ENCODE data around the gene IFNA21.
"Not testable (repeated sequence)": the region's sequence is repeated elsewhere in the genome, so short reads cannot be mapped to it uniquely, and the experiment has no call there.

IFNA21 gene

DNA sequence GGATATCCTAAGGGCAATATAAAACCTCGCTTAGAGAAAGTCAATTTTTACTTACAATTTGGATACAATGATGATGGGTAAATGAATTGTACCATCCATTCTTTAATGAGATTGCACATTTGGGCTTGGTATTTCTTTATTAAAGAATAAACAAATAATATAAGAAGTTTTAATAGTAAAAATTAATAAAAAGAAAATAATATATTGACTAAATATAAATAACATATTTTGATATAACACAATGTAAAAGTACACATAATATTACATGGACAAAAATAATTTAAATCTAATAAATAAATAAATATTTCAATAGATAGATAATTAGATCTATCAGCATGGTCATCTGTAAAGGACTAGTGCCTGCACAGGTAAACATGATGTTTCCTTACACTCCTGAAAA is 944 bp downstream of the IFNA21 start:
- Mint-ChIP-seq H3K27ac (no peak overlapping the region), H3K4me1 (peaks cover 7% of the 10 kb centered on the region), H3K4me3 (no peak overlapping the region), H3K27me3 (no peaks in the 10 kb centered on the region), H3K9me3 (no peaks in the 10 kb centered on the region)
- ATAC-seq (no peak), DNase-seq (no peak)

DNA sequence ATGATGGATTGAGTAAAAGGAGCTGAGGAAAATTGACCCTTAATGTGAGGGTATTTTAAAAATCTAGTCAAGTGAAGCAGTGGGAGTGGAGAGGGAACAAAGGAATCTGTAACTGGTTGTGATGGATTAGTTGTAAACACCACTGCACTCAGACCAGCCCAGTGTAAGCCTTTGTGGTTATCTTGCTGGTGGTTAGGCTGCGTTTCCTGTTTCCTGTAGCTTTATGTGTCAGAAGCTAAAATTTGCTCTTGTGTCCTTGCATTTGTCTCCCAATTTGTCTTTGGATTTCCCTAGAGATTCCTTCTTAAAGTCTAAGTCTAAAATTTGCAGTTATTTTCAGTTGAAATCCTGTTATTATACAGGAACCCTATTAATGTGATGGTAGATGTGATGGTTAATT is 6.3 kb downstream of the IFNA21 start:
- peak overlapping the region in 1 of 2 donors; percentile 38 for H3K4me3 Mint-ChIP-seq
- no peaks in the 10 kb centered on the region for H3K27me3 Mint-ChIP-seq
- H3K9me3 Mint-ChIP-seq: peaks cover 0 to 10% of the 10 kb centered on the region in 2 donors
- no peak overlapping the region for H3K27ac Mint-ChIP-seq
- peaks cover 15% of the 10 kb centered on the region for H3K4me1 Mint-ChIP-seq
- ATAC-seq (peak; percentile 89), DNase-seq (peak in 1 of 2 donors; percentile 29)

DNA sequence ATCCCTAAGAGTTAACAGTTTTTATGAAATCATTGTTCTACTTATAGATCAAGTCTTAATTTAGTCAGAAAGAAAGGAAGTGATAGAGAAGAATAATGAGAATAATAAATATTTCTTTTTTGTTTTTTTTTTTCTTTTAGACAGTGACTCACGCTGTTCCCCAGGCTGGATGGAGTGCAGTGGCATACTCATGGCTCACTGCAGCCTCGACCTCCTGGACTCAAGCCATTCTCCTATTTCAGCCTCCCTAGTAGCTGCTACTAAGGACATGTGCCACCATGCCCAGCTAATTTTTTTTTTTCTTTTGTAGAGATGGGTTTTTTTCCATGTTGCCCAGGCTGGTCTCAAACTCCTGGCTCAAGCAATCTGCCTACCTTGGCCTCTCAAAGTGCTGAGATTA is 11.0 kb downstream of the IFNA21 start:
- no peak overlapping the region for H3K4me3 Mint-ChIP-seq
- no peak overlapping the region for H3K27ac Mint-ChIP-seq
- H3K4me1 Mint-ChIP-seq: peaks cover 15% of the 10 kb centered on the region
- DNase-seq (no peak), ATAC-seq (no peak)
- H3K9me3 Mint-ChIP-seq: peaks cover 0 to 10% of the 10 kb centered on the region in 2 donors
- H3K27me3 Mint-ChIP-seq: no peaks in the 10 kb centered on the region

DNA sequence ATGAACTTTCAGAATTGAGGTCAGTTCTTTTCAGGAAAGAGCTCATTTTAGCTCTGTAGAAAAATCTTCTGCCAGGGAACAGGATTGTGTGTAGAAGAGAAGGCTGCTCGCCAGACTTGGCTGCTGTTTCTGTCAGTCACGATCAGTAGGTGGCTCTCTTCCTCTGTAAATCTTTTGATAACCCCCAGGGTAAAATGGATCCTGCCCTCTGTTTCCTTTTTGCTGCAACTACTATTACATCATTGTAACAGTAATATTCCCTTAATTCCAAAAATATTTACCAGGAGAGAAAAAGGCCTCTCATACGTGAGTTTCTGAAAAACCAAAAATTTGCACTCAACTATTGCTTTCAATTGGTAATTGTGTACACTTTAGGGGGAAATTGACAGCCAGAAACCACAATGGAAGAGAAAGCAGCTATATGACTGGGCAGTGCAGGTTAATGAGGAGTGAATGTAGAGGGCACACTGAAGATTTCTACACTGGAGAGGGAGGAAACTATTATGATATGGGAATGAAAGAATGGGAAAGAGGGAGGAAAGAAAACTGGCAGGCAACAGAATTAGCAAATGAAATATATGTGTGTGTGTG is 12.3 kb downstream of the IFNA21 start:
- ATAC-seq: peak; percentile 78
- Mint-ChIP-seq H3K27ac (no peak overlapping the region), H3K4me1 (peaks cover 8% of the 10 kb centered on the region), H3K27me3 (no peaks in the 10 kb centered on the region), H3K9me3 (peaks cover 2 to 10% of the 10 kb centered on the region in 2 donors), H3K4me3 (peak overlapping the region in 1 of 2 donors; percentile 45)
- DNase-seq: no peak

DNA sequence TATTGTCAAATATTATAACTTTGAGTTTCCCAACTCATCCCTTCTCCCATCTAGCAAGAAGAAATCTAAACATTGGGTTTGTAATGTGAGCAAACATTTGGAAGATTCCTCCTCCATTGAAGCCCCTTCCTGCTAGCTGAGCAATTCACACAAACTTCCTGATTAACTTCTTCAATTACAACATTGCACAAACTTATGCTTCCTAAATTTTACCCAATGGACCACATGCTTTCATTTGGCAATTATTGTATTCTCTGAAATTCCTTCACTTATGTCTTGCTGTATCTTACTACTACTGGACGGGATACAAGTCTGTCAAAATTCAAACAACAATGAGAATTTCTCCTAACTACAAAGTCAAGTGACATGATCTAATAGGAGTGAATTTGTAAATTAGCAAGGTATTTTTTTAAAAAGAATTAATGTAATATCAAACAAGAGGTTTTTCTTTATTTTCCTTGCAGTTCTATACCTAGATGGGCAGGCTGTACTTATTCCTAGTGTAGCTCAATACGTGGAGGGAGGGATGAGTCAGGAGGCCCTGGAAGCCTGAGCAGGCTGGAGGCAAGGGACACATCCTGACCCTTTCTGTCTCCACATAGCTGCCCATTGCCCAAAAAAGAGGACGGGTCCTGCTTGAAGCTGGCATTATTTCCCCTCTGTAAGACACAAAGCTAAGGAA is 13.0 kb downstream of the IFNA21 start:
- Mint-ChIP-seq H3K27me3 (no peaks in the 10 kb centered on the region), H3K4me3 (no peak overlapping the region), H3K27ac (no peak overlapping the region), H3K9me3 (peaks cover 9 to 12% of the 10 kb centered on the region in 2 donors), H3K4me1 (peaks cover 8% of the 10 kb centered on the region)
- ATAC-seq: no peak
- DNase-seq: no peak

DNA sequence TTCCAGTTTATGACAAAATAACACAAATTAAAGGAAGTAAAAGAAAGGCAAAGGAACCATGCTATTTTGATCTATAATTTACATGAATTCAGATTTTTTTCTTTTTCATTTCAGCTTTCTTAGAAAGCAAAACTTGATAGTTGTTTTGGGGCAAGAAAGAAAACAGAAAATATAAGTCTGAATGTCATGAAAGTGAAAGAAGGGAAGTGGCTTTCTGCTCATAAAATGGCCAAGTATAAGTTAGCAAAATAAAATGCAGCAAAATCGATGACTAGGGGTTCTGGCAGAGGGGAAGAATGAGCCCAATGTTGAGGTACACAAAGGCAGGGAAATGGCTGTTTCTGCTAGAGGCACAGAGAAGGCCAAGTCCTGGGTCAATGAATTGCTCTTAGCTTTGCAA is 21.9 kb downstream of the IFNA21 start:
- no peaks in the 10 kb centered on the region for H3K27me3 Mint-ChIP-seq
- peak overlapping the region in 1 of 2 donors; percentile 30 for H3K27ac Mint-ChIP-seq
- peak overlapping the region; percentile 48 to 52 for H3K4me3 Mint-ChIP-seq
- peak; percentile 39 for ATAC-seq
- H3K9me3 Mint-ChIP-seq: peaks cover 25% of the 10 kb centered on the region in 2 donors
- H3K4me1 Mint-ChIP-seq: peaks cover 22% of the 10 kb centered on the region
- no peak for DNase-seq

DNA sequence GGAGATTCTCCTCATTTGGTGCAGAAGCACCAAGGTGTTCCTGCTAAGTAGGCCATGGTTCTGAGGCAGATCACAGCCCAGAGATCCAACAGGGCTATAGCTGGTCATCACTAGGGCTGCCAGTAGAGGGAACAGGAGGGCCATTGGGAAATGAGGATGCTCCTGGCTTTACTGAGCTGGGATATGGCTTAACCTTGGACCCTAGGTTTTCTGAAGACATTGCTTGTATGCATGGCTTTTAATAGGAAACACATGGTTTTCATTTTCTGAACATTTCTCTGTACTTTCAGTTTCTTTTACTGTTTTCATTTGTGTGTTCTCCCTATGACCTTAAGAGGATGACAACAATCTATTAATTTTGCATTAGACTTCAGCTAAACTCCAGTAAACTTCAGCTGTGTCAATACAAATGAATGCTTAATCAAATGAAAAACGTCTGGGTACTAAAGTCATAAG is 25.0 kb downstream of the IFNA21 start, which contains the start of gene IFNW1:
Gene IFNW1 (minus strand): TSS at position 406 of the 456 bp plus-strand sequence. CDS start 262 bp downstream, at position 144.
- H3K27me3 Mint-ChIP-seq: no peaks in the 10 kb centered on the region
- no peak within 1 kb of the TSS for H3K27ac Mint-ChIP-seq
- H3K4me1 Mint-ChIP-seq: peaks cover 22% of the 10 kb centered on the region
- no peak within 1 kb of the TSS for H3K4me3 Mint-ChIP-seq
- DNase-seq: no peak
- ATAC-seq: no peak
- H3K9me3 Mint-ChIP-seq: no peaks in the 10 kb centered on the region

DNA sequence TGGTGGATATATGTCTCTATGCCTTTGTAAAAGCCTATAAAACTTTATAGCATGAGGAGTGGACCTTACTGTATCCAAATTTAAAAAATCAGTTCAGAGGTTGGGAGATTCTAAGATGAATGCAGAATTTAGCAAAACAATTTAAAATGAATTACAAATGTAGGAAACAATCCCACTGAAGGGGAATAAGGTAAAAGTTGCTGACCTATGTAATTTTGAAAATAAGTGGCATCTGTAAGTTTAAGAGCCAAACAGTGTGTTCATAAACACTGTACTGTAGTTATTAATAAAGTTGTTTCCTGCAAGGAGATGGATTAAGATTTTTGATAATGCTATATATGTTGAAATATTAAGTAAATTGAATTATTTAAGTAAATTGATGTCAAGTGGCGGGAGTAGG is 29.4 kb downstream of the IFNA21 start:
- no peak for ATAC-seq
- peaks cover 6% of the 10 kb centered on the region for H3K27me3 Mint-ChIP-seq

DNA sequence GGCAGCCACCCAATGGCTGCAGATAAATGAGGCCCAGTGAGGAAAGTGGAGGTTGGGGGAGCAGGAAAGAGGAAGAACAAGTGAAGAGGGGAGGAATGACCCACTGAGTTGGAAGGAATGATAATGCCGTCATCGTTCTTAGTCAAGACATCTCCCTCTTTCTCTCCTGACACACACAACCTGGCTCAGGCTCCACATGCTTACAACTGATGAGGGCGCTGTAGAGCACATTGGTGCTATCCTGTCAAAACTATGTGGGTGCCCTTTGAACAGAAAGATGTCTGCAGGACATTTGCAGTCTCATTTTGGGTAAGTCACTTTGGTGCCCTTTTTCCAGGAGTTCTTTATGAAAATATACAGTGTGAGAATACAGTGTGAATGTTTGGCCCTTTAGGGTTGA is 30.7 kb downstream of the IFNA21 start:
- ATAC-seq (no peak), DNase-seq (no peak)
- Mint-ChIP-seq H3K4me3 (no peak overlapping the region), H3K27me3 (peaks cover 6% of the 10 kb centered on the region), H3K4me1 (no peaks in the 10 kb centered on the region), H3K9me3 (no peaks in the 10 kb centered on the region), H3K27ac (no peak overlapping the region)

More for the DNA sequence above, 29.4 kb downstream of the IFNA21 start:
- Mint-ChIP-seq H3K4me3 (no peak overlapping the region), H3K9me3 (no peaks in the 10 kb centered on the region), H3K27ac (no peak overlapping the region), H3K4me1 (peaks cover 8% of the 10 kb centered on the region)
- no peak for DNase-seq

DNA sequence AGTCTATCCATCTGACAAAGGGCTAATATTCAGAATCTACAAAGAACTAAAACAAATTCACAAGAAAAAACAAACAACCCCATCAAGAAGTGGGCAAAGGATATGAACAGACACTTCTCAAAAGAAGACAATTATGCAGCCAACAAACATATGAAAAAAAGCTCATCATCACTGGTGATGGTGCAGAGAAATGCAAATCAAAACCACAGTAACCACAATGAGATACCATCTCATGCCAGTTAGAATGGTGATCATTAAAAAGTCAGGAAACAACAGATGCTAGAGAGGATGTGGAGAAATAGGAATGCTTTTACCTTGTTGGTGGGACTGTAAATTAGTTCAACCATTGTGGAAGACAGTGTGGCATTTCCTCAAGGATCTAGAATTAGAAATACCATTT is 38.3 kb downstream of the IFNA21 start:
- not testable (repeated sequence) for ATAC-seq, DNase-seq, H3K4me3 Mint-ChIP-seq, H3K4me1 Mint-ChIP-seq, H3K27ac Mint-ChIP-seq
- peaks cover 16% of the 10 kb centered on the region for H3K27me3 Mint-ChIP-seq
- H3K9me3 Mint-ChIP-seq: peaks cover 7 to 16% of the 10 kb centered on the region in 2 donors

DNA sequence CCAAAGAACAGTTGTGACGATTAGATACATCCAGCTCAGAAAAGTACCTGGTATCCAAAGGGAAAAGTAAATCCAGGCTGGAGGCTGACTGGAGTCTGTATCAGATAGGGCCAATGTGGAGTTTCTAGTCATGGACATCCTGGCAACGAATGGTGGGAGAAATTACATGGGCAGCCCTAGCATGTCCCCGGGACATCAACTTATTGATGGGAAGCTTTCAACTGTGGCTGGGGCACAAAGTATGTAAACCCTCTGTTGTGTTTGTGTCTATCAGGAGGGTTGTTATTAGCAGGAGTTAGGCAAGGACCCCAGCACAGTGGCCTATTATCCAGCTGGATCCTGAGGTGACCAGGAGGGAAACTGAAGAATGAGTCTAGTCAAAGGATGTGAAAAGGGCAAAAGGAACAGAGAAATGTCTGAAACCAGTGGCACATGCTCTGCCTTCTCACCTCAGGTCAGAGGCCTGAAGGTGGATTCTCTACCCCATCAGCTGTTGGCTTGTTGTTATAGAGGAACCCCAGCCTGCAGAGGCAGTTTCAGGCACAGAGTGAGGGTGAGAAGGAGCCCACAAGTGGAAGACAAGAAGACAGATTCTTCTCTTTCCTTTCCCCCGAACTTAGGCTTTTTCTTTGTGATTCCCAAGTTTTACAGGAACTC is 44.7 kb downstream of the IFNA21 start:
- peaks cover 50% of the 10 kb centered on the region for H3K27me3 Mint-ChIP-seq
- H3K9me3 Mint-ChIP-seq: peaks cover 0 to 7% of the 10 kb centered on the region in 2 donors
- peaks cover 26% of the 10 kb centered on the region for H3K4me1 Mint-ChIP-seq
- peak overlapping the region in 1 of 2 donors; percentile 62 for H3K27ac Mint-ChIP-seq
- no peak overlapping the region for H3K4me3 Mint-ChIP-seq
- ATAC-seq: peak; percentile 94
- DNase-seq: peak in 1 of 2 donors; percentile 32

DNA sequence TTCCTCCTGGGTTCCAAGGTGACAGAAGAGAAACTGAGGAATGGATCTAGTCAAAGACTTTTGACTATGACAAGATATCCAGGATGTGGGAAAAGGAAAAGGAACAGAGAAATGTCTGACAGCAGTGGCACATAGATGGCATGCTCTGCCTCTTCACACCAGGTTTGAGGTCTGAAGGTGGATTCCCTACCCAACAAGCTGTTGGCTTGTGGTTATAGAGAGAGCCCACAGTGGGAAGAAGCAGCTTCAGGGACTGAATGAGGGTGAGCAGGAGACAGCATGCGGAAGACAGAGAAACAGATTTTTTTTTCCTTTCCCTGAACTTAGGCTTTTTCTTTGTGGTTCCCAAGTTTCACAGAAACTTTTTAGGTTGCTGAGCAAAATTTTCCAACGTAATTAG is 45.4 kb downstream of the IFNA21 start:
- DNase-seq (peak in 1 of 2 donors; percentile 35), ATAC-seq (peak; percentile 84)
- peaks cover 49% of the 10 kb centered on the region for H3K27me3 Mint-ChIP-seq
- no peak overlapping the region for H3K4me3 Mint-ChIP-seq
- H3K9me3 Mint-ChIP-seq: peaks cover 0 to under 1% of the 10 kb centered on the region in 2 donors
- peaks cover 26% of the 10 kb centered on the region for H3K4me1 Mint-ChIP-seq
- H3K27ac Mint-ChIP-seq: no peak overlapping the region

DNA sequence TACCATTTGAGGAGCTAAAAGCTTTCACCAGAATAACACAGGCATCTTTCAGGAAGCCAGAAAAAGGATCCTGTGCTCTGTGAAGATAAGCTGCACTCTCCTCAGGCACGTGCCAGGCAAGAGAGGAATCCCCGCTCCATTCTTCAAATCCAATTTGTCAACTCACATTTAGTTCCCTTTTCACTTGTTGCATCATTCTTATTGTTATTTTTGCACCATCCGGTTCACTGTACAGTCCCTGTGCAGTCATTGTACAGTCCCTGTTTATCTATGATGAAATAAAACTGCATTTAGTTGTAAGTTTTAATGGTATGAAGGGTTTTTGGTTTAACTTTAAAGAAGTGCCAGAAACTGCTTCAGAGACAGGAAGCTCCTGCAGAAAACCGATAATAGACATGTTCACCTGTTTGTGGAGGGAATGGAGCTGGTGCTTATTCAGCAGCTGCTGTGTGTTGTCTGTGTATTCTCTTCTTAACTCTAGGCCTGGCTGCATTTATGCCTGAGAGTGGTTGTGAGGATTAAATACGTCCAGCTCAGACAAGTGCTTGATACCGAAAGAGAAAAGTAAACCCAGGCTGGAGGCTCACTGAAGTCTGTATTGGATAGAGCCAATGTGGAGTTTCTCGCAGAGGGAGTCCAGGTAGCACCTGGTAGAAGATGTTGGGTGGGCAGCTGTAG is 47.2 kb downstream of the IFNA21 start:
- H3K9me3 Mint-ChIP-seq: no peaks in the 10 kb centered on the region
- DNase-seq (no peak), ATAC-seq (peak; percentile 47)
- H3K4me3 Mint-ChIP-seq: no peak overlapping the region
- H3K4me1 Mint-ChIP-seq: peaks cover 26% of the 10 kb centered on the region
- H3K27me3 Mint-ChIP-seq: peaks cover 42% of the 10 kb centered on the region
- peak overlapping the region in 1 of 2 donors; percentile 21 for H3K27ac Mint-ChIP-seq

All from stimulated activated naive CD8-positive, alpha-beta T cell treated with anti-CD3 and anti-CD28 coated beads, Interleukin-15, amount 100 ng/mL, for 72 hours (primary cell).